Ishikawa (cell line): ENCODE data around the gene PLEKHH1.
A peak's percentile ranks its signal among the peaks of the same experiment; 100 is the strongest.

Source experiments
- CEBPB ChIP-seq: IDR thresholded peaks from 2 replicates; pipeline ENCODE4 v1.6.1; 2012
- CREB1 ChIP-seq: IDR thresholded peaks from 2 replicates; pipeline ENCODE4 v1.6.1; 2012; ENCODE audit warnings: low read depth
- EGR1 ChIP-seq: IDR thresholded peaks from 2 replicates; pipeline ENCODE4 v1.6.1; 2012
- EP300 ChIP-seq: IDR thresholded peaks from 2 replicates; pipeline ENCODE4 v1.6.1; 2012; ENCODE audit warnings: borderline replicate concordance
- FOXM1 ChIP-seq: IDR thresholded peaks from 2 replicates; pipeline ENCODE4 v1.6.1; 2012; ENCODE audit warnings: low read depth, borderline replicate concordance
- NFIC ChIP-seq: IDR thresholded peaks from 2 replicates; pipeline ENCODE4 v1.6.1; 2012
- RAD21 ChIP-seq: IDR thresholded peaks from 2 replicates; pipeline ENCODE4 v1.6.1; 2012; ENCODE audit warnings: low read depth
- TAF1 ChIP-seq: IDR thresholded peaks from 2 replicates; pipeline ENCODE4 v1.6.1; 2012; ENCODE audit warnings: low read depth, mild to moderate bottlenecking
- TCF12 ChIP-seq: IDR thresholded peaks from 2 replicates; pipeline ENCODE4 v1.6.1; 2012; ENCODE audit warnings: low read depth
- TEAD4 ChIP-seq: IDR thresholded peaks from 2 replicates; pipeline ENCODE4 v1.6.1; 2012
- YY1 ChIP-seq: IDR thresholded peaks from 2 replicates; pipeline ENCODE4 v1.6.1; 2012; ENCODE audit warnings: low read depth
- ZBTB7A ChIP-seq: IDR thresholded peaks from 2 replicates; pipeline ENCODE4 v1.6.1; 2012; ENCODE audit warnings: low read depth
- TF ChIP-seq, protein P1 (sequence below): IDR thresholded peaks from 2 replicates; pipeline ENCODE4 v1.6.1; 2012; ENCODE audit warnings: low read depth, mild to moderate bottlenecking
- TF ChIP-seq, protein P2 (sequence below): IDR thresholded peaks from 2 replicates; pipeline ENCODE4 v1.6.1; 2012
- TF ChIP-seq, protein P3 (sequence below): IDR thresholded peaks from 2 replicates; pipeline ENCODE4 v1.6.1; 2012

Gene PLEKHH1

DNA sequence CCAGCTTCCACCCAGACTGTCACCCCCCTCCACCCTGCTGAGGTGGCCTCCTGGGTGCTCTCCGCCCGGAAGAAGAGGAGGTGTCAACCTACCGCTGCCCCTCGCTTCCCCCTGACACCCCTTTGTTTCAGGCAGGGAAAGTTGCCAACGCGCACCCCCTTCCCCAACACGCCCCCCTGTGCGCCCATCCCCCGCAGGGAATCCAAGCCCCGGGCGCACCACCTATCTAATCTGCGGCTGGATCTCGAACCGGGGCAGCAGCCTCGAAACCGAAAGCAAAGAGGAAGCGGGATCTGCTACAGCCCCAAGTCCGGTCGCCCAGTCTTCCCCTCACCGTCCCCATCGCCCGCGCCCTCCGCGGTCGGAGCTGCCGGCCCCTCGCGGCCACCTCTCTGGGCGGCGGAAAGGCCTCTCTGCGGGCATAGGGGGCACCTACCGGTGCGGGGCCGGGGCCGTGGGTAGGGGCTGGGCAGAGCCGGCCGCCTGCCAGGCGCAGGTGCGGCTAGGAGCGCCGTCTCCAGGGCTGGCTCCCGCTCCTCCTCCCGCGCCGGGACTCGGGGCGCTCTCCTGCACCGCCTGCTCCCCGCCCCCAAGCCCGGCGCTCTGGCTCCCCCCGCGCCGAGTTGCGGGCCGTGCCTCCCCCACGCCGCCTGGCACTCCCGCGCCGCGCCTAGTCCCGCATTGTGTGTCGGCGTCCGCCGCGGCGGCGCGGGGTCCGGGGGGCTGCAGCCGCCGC, 18.3 kb upstream of the PLEKHH1 start:
- no peak for TF ChIP-seq EP300
- TF ChIP-seq ZBTB7A: 0 out of 2 replicates have a peak, but pooled peaks have one; percentile 20

DNA sequence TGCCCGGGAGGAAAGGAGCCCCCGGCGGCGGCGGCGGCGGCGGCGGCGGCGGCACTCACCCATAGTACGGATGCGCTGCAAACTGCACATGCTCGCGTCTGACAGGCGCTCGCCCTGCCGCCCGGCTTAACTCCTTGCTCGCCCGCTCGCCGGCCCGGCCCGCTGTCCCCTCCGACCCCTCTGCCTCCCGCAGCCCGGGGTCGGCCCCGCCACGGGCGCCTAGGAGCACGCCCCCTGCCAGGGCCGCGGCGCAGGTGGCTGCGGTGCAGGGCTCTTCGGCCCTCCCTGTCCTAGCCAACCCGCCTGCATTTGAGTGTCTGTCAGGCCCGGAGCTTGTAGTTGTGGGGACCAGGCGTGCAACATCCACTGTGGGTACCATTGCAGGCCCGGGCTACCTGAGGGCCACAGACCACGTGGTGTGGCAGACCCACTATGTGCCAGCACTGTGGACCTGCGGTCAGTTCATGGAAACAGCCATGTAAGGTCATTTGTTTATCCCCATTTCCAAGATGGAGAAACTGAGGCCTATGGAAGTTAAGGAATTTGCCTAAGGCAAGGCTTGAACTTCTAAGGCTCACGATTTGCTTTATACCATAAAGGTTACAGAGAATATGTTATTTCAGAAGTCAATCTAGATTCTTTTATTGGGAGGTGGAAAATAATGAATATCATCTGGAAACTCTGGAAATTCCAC, 17.6 kb upstream of the PLEKHH1 start:
- no peak for TF ChIP-seq ZBTB7A
- TF ChIP-seq RAD21: no peak
- TF ChIP-seq, protein P1, sequence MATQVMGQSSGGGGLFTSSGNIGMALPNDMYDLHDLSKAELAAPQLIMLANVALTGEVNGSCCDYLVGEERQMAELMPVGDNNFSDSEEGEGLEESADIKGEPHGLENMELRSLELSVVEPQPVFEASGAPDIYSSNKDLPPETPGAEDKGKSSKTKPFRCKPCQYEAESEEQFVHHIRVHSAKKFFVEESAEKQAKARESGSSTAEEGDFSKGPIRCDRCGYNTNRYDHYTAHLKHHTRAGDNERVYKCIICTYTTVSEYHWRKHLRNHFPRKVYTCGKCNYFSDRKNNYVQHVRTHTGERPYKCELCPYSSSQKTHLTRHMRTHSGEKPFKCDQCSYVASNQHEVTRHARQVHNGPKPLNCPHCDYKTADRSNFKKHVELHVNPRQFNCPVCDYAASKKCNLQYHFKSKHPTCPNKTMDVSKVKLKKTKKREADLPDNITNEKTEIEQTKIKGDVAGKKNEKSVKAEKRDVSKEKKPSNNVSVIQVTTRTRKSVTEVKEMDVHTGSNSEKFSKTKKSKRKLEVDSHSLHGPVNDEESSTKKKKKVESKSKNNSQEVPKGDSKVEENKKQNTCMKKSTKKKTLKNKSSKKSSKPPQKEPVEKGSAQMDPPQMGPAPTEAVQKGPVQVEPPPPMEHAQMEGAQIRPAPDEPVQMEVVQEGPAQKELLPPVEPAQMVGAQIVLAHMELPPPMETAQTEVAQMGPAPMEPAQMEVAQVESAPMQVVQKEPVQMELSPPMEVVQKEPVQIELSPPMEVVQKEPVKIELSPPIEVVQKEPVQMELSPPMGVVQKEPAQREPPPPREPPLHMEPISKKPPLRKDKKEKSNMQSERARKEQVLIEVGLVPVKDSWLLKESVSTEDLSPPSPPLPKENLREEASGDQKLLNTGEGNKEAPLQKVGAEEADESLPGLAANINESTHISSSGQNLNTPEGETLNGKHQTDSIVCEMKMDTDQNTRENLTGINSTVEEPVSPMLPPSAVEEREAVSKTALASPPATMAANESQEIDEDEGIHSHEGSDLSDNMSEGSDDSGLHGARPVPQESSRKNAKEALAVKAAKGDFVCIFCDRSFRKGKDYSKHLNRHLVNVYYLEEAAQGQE: no peak
- no peak for TF ChIP-seq EGR1
- no peak for TF ChIP-seq TEAD4
- TF ChIP-seq, protein P2, sequence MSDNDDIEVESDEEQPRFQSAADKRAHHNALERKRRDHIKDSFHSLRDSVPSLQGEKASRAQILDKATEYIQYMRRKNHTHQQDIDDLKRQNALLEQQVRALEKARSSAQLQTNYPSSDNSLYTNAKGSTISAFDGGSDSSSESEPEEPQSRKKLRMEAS: no peak
- no peak for TF ChIP-seq TCF12
- TF ChIP-seq CEBPB: no peak
- TF ChIP-seq, protein P3, sequence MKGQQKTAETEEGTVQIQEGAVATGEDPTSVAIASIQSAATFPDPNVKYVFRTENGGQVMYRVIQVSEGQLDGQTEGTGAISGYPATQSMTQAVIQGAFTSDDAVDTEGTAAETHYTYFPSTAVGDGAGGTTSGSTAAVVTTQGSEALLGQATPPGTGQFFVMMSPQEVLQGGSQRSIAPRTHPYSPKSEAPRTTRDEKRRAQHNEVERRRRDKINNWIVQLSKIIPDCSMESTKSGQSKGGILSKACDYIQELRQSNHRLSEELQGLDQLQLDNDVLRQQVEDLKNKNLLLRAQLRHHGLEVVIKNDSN: no peak

DNA sequence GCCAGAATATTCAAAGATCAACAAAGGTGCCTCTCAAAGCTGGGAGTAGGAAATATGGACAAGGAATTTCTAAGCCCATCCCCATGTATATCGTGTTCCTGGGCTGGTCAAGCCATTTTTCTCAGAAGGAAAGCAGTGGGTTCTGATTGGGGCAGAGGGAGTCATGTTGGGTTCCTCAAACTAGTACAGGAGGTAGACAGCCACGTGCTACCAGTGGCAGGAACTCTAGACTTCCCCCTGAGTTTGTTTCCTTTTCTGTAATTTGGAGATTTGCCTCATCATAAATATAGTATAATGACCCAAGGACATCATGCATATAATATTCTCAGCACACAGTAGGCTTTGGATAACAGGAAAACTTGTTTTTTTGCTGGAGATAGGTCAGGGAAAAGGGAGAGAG, 16.4 kb upstream of the PLEKHH1 start:
- TF ChIP-seq EP300 (no peak), TAF1 (no peak), CEBPB (no peak), RAD21 (no peak), TCF12 (no peak), EGR1 (no peak), FOXM1 (no peak), ZBTB7A (no peak), CREB1 (no peak), YY1 (no peak)
- TF ChIP-seq, protein P1: no peak
- TF ChIP-seq, protein P2: no peak

DNA sequence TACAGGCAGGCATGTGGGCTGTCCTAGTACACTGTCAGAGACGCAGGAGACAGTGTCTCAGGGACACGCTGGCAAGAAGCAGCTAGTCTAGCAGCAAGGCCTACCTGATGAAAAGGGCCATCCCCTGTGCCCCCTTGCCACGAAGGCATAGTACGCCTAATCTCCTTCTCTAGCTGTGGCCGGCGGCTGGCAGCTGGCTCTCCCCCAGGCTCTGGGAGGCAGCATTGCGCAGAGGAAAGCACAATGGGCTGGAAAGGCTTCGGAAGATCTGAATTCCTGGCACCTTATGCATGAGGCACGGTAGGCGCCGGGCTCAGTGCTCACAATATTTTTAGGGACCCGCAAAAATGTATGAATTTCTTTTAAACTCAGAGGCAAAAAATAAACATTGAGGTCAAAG, 16.0 kb upstream of the PLEKHH1 start:
- TF ChIP-seq RAD21 (peak; percentile 32; the same call in 1 of the 2 replicates), TAF1 (no peak)

DNA sequence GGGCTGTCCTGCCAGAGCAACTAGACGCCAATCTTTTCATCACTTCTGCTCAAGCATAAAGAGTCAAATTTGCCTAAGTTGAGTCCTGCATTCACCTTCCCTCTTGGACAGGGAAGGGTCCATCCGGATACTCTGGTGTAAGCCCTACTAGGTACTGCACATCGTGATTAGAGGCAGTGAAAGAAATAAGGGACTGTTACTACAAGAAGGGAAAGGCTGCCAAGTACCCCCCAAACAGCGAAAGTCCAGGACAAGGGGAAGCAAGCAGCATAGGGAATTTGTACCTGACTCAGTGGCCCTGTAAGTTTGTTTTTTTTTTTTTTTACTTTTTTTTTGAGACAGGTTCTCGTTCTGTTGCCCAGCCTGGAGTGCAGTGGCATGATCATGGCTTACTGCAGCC, 13.7 kb upstream of the PLEKHH1 start:
- no peak for TF ChIP-seq TEAD4

DNA sequence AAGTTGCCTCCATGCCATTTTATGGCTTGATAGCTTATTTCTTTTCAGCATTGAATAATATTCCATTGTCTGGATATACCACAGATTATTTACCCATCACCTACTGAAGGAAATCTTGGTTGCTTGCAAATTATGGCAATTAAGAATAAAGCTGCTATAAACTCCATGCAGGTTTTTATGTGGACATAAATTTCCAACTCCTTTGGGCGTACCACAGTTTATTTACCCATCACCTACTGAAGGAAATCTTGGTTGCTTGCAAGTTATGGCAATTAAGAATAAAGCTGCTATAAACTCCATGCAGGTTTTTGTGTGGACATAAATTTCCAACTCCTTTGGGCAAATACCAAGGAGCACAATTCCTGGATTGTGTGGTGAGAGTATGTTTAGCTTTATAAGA, 12.6 kb upstream of the PLEKHH1 start:
- TF ChIP-seq TEAD4: no peak
- no peak for TF ChIP-seq CEBPB
- TF ChIP-seq YY1: no peak
- no peak for TF ChIP-seq EP300
- TF ChIP-seq RAD21: no peak
- TF ChIP-seq, protein P2: no peak
- no peak for TF ChIP-seq ZBTB7A
- no peak for TF ChIP-seq NFIC
- TF ChIP-seq CREB1: no peak
- TF ChIP-seq, protein P3: no peak
- no peak for TF ChIP-seq FOXM1
- TF ChIP-seq TCF12: no peak
- TF ChIP-seq EGR1: no peak
- TF ChIP-seq TAF1: no peak
- TF ChIP-seq, protein P1: no peak
